Central memory CD8-positive, alpha-beta T cell (primary cell): ENCODE measurements around the gene GRHPR.
A peak's percentile ranks its signal among the peaks of the same experiment; 100 is the strongest.

Source experiments
- ATAC-seq: fragments of 150-1000 bp; cut with Tn5 transposase; replicated peaks from 2 replicates; pipeline ENCODE4 v1.10.0; 2022; ENCODE audit warnings: mild to moderate bottlenecking, moderate FRiP score, moderate number of reproducible peaks; ENCODE audit not compliant: poor library complexity, severe bottlenecking; ENCODE audit errors: extremely low read depth
- DNase-seq, 2 donors: peaks; one replicate each; pipeline ENCODE4 v3.0.0; 2021; ENCODE audit warnings: low spot score in 2 of 2
- H3K27ac Mint-ChIP-seq: one replicate; pipeline ENCODE4 v1.8.0; 2022; ENCODE audit warnings: low read depth, mild to moderate bottlenecking, moderate library complexity, mixed read lengths
- H3K27me3 Mint-ChIP-seq: one replicate; pipeline ENCODE4 v1.8.0; 2022; ENCODE audit warnings: mixed read lengths
- H3K36me3 Mint-ChIP-seq: one replicate; pipeline ENCODE4 v1.8.0; 2022; ENCODE audit warnings: mild to moderate bottlenecking, moderate library complexity, mixed read lengths; ENCODE audit not compliant: insufficient read depth
- H3K4me1 Mint-ChIP-seq: one replicate; pipeline ENCODE4 v1.8.0; 2022; ENCODE audit warnings: mixed read lengths
- H3K4me3 Mint-ChIP-seq: one replicate; pipeline ENCODE4 v1.8.0; 2022; ENCODE audit warnings: mild to moderate bottlenecking, moderate library complexity, mixed read lengths
- H3K9me3 Mint-ChIP-seq: one replicate; pipeline ENCODE4 v1.8.0; 2022; ENCODE audit warnings: mixed read lengths

Gene GRHPR

DNA sequence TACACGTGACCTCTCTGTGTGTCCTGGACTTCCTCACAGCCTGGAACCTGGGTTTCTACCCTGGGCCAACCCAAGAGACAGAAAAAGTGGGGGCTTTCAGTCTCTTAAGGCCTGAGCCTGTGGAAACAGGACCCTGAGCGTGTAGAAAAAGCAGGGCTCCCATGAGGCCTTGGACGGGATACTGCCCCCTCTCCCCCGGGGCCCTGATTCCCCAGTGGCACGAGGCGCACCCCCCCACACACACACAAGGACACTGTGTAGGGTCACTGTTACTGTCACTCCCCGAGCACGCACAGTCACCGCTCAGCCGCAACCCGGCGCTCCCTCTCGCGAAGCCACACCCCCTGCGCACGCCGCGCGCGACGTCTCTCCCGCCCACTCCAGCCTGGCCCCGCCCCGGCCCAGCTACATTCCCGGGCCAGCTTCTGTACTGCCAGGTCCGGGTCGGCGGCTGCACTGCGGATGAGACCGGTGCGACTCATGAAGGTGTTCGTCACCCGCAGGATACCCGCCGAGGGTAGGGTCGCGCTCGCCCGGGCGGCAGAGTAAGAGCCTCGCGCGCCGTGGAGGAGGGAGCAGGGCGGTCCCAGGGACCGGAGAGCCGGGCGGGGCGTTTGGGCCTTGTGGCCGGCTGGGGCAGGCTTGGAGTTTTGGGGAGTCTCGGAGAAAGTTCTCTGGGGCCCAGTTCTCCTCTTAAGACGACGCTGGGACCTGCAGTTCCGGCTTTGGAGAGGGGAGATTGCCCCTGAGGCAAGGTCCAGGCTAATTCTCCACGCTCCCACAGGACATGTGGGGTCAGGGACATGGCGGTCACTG is at the start of gene GRHPR:
Gene GRHPR (plus strand): TSS at position 408 of the 816 bp plus-strand sequence. CDS start 55 bp downstream, at position 463.
- Mint-ChIP-seq H3K4me1 (peaks cover 24% of the 10 kb centered on the region), H3K36me3 (peaks cover 21% of the 10 kb centered on the region), H3K27ac (peak within 1 kb of the TSS; percentile 96), H3K4me3 (peak within 1 kb of the TSS; percentile 97), H3K27me3 (no peaks in the 10 kb centered on the region), H3K9me3 (no peaks in the 10 kb centered on the region)
- DNase-seq (peak; percentile 78 to 84), ATAC-seq (peak; percentile 99)

GRCh38 chr9:37372839-37373238 is 49.7 kb upstream of the GRHPR start:
- H3K4me3 Mint-ChIP-seq: no peak overlapping the region
- H3K27ac Mint-ChIP-seq: no peak overlapping the region
- peaks cover 17% of the 10 kb centered on the region for H3K4me1 Mint-ChIP-seq
- no peak for ATAC-seq
- H3K27me3 Mint-ChIP-seq: peaks cover 18% of the 10 kb centered on the region
- no peaks in the 10 kb centered on the region for H3K9me3 Mint-ChIP-seq
- no peak for DNase-seq
- H3K36me3 Mint-ChIP-seq: no peaks in the 10 kb centered on the region

- no peaks in the 10 kb centered on the region for H3K9me3 Mint-ChIP-seq
- H3K27ac Mint-ChIP-seq: no peak overlapping the region
- no peak for DNase-seq
- ATAC-seq: no peak
- H3K4me3 Mint-ChIP-seq: no peak overlapping the region
- H3K27me3 Mint-ChIP-seq: peaks cover 26% of the 10 kb centered on the region
- H3K4me1 Mint-ChIP-seq: peaks cover 17% of the 10 kb centered on the region
- no peaks in the 10 kb centered on the region for H3K36me3 Mint-ChIP-seq
Measured at GRCh38 chr9:37373621-37374020, 48.9 kb upstream of the GRHPR start.

- Mint-ChIP-seq H3K4me1 (peaks cover 17% of the 10 kb centered on the region), H3K27me3 (peaks cover 37% of the 10 kb centered on the region), H3K36me3 (peaks cover 1% of the 10 kb centered on the region), H3K27ac (peak overlapping the region; percentile 13), H3K4me3 (no peak overlapping the region), H3K9me3 (no peaks in the 10 kb centered on the region)
- no peak for DNase-seq
- peak; percentile 30 for ATAC-seq
Measured at GRCh38 chr9:37374892-37375291, 47.6 kb upstream of the GRHPR start.

- Mint-ChIP-seq H3K9me3 (no peaks in the 10 kb centered on the region), H3K27me3 (peaks cover 50% of the 10 kb centered on the region), H3K4me3 (no peak overlapping the region), H3K27ac (no peak overlapping the region), H3K36me3 (peaks cover 1% of the 10 kb centered on the region), H3K4me1 (no peaks in the 10 kb centered on the region)
- DNase-seq (no peak), ATAC-seq (no peak)
Measured at GRCh38 chr9:37377688-37378612, 44.5 kb upstream of the GRHPR start.

DNA sequence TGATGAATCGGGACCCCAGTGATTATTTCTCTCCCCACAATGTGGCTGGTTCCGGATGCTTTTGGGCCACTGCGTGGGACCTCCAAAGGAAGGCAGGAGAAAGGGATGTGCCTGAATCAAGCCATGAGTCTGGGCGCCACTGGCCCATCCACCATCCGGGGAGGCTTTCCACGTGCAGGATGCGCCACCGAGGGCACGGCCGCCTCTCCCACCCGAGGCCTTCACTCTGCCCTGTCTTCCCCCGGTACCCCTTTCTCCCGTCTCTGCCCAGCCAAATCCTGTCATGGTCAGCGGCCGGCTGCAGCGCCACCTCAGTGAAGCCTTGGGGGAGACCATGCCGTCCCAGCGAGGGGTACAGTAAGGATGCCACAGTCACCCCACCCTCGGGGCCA is 43.9 kb upstream of the GRHPR start:
- H3K4me3 Mint-ChIP-seq: no peak overlapping the region

GRCh38 chr9:37379835-37380234 is 42.7 kb upstream of the GRHPR start:
- ATAC-seq (no peak), DNase-seq (no peak)
- no peak overlapping the region for H3K27ac Mint-ChIP-seq
- peaks cover 50% of the 10 kb centered on the region for H3K27me3 Mint-ChIP-seq
- no peaks in the 10 kb centered on the region for H3K4me1 Mint-ChIP-seq
- no peak overlapping the region for H3K4me3 Mint-ChIP-seq
- peaks cover 1% of the 10 kb centered on the region for H3K36me3 Mint-ChIP-seq
- H3K9me3 Mint-ChIP-seq: no peaks in the 10 kb centered on the region

More for the DNA sequence above, 43.9 kb upstream of the GRHPR start:
- no peak for DNase-seq
- Mint-ChIP-seq H3K4me1 (no peaks in the 10 kb centered on the region), H3K9me3 (no peaks in the 10 kb centered on the region), H3K27me3 (peaks cover 50% of the 10 kb centered on the region), H3K36me3 (peaks cover 1% of the 10 kb centered on the region), H3K27ac (no peak overlapping the region)
- ATAC-seq: no peak

DNA sequence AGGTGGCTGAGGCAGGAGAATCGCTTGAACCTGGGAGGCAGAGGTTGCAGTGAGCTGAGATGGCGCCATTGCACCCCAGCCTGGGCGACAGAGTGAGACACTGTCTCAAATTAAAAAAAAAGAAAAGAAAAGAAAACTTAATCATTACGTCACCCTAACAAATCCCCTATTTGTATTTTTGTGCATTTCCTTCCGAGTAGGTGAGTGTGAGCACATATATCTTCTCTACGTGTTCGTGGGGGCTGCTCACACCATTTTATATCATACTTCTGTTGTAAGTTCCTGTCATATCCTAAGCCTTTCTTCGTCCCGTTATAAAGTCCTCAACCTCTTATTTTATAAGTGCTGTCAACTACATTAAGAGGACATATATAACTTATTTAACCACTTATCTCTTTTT is 41.9 kb upstream of the GRHPR start:
- H3K4me3 Mint-ChIP-seq: no peak overlapping the region
- H3K9me3 Mint-ChIP-seq: no peaks in the 10 kb centered on the region
- H3K27ac Mint-ChIP-seq: no peak overlapping the region
- peaks cover 50% of the 10 kb centered on the region for H3K27me3 Mint-ChIP-seq
- ATAC-seq: no peak
- DNase-seq: no peak
- H3K36me3 Mint-ChIP-seq: peaks cover 1% of the 10 kb centered on the region
- H3K4me1 Mint-ChIP-seq: no peaks in the 10 kb centered on the region

DNA sequence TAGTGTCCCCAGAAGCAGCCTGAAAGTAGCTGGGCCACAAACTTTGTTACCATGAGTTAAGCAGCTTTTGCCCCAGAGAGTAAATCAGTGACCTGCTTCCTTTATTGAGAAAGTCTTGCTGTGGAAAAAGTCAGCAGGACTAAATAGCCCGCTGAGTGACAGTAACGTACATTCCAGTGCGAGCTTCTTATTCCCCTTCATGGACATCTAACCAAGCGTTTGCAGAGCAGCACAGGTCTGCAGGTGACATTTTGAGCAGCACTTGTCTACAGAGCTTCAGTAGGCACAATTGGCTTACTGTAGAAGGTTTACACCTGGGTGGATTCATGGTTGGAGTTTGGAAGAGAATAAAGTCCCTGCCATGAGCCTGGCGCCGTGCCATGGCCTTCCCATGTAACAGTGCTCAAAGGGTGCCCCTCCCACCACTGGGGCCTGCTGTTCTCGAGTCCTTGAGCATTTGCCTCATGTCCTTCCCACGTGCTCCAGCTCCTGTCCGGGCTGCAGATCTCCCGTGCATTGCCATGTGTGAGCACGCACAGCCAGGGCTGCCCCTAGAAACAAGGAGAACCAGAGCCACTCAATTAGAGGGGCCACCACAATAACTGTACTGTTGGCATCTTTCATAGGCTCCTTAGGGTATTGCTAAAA is 41.3 kb upstream of the GRHPR start:
- H3K36me3 Mint-ChIP-seq: peaks cover 1% of the 10 kb centered on the region
- no peak overlapping the region for H3K27ac Mint-ChIP-seq
- no peak for DNase-seq
- no peaks in the 10 kb centered on the region for H3K4me1 Mint-ChIP-seq
- H3K9me3 Mint-ChIP-seq: no peaks in the 10 kb centered on the region
- H3K4me3 Mint-ChIP-seq: no peak overlapping the region
- H3K27me3 Mint-ChIP-seq: peaks cover 48% of the 10 kb centered on the region
- ATAC-seq: no peak

DNA sequence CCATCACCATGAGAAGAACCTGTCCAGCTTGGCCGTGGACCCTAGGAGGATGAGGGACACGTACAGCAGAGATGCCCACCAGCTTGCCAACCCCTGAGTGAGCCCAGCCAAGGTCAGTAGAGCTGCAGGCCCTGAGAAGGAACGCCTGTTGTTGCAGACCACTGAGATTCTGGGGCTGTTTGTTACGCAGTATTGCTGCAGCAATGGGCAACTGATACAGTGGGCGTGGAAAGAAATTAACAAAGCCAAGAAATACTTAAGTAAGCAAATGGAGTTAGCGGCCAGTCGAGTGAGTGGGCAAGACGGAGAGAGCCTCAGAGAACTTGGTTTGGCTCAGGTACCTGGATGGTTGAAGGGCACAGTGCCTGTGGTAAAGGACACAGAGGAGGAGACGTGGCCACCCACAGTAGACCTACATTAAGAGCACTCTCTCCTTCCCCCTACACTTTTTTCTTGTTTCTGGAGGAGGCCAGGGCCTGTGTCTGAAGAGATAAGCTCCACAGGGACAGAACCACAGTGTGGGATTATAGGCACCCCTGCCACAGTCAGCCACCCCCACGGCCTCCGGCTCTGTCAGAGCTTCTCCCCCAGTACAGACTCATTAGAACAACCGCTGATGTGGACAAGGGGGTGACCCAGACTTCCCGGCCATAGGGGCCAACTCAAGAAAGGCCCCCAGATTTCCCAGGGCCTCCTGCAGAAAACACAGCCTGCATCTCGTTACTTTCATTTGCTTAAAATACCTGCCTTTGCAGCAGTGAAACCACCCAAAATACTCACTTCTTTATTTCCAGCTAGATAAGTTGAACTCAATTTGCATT is 40.1 kb upstream of the GRHPR start:
- H3K27me3 Mint-ChIP-seq: peaks cover 36% of the 10 kb centered on the region
- no peak for ATAC-seq
- no peaks in the 10 kb centered on the region for H3K4me1 Mint-ChIP-seq

DNA sequence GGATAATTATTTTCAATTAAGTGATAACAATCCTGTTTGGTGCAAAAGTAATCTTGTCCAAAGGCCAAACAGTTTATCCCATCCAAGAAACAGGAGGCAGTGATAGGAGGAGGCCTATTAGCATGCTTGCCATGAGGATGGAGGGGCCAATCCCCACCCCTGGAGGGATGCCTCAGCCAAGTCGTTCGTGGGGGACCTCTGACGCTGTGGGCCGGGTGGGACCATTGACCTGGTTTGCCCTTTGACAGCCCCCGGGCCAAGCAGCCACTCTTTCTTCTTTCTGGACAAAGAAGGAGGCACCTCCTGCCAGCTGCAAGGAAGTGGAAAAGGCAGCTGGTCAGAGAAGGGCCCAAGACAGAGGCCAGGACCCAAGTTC is 39.5 kb upstream of the GRHPR start:
- H3K27me3 Mint-ChIP-seq: peaks cover 30% of the 10 kb centered on the region
- peaks cover 2% of the 10 kb centered on the region for H3K36me3 Mint-ChIP-seq
- H3K27ac Mint-ChIP-seq: no peak overlapping the region
- H3K9me3 Mint-ChIP-seq: no peaks in the 10 kb centered on the region
- DNase-seq (no peak), ATAC-seq (no peak)
- H3K4me1 Mint-ChIP-seq: no peaks in the 10 kb centered on the region
- H3K4me3 Mint-ChIP-seq: no peak overlapping the region

More for the DNA sequence above, 40.1 kb upstream of the GRHPR start:
- H3K9me3 Mint-ChIP-seq: no peaks in the 10 kb centered on the region
- H3K36me3 Mint-ChIP-seq: peaks cover 1% of the 10 kb centered on the region
- no peak overlapping the region for H3K27ac Mint-ChIP-seq
- no peak for DNase-seq
- H3K4me3 Mint-ChIP-seq: no peak overlapping the region

- Mint-ChIP-seq H3K9me3 (no peaks in the 10 kb centered on the region), H3K27me3 (peaks cover 26% of the 10 kb centered on the region), H3K36me3 (peaks cover 4% of the 10 kb centered on the region), H3K27ac (peak overlapping the region; percentile 44), H3K4me3 (no peak overlapping the region), H3K4me1 (no peaks in the 10 kb centered on the region)
- no peak for ATAC-seq
- no peak for DNase-seq
Measured at GRCh38 chr9:37383393-37383792, 39.1 kb upstream of the GRHPR start.
